NCI-H128 (cell line): Measurements from ENCODE around the gene HS6ST2.

ENCODE experiments used
- DNase-seq: peaks from one replicate; lab custom pipeline; 2025; ENCODE audit not compliant: unreplicated experiment; lab: John Stamatoyannopoulos, UW

HS6ST2 gene

DNA sequence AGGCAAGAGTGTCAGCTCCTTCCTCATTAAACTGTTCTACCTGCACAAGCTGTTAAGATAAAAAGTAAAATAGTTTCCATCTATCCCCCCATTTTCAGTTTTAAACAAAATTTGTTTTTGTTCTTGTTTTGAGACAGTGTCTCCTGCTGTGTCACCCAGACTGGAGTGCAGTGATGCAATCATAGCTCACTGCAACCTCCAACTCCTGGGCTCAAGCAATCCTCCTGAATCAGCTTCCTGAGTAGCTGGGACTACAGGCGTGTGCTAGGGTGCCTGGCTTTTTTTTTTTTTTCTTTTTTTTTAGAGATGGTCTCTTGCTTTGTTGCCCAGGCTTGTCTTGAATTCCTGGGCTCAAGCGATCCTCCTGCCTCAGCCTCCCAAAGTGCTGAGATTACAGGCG is 105.4 kb downstream of the HS6ST2 start:
- DNase-seq: no peak

DNA sequence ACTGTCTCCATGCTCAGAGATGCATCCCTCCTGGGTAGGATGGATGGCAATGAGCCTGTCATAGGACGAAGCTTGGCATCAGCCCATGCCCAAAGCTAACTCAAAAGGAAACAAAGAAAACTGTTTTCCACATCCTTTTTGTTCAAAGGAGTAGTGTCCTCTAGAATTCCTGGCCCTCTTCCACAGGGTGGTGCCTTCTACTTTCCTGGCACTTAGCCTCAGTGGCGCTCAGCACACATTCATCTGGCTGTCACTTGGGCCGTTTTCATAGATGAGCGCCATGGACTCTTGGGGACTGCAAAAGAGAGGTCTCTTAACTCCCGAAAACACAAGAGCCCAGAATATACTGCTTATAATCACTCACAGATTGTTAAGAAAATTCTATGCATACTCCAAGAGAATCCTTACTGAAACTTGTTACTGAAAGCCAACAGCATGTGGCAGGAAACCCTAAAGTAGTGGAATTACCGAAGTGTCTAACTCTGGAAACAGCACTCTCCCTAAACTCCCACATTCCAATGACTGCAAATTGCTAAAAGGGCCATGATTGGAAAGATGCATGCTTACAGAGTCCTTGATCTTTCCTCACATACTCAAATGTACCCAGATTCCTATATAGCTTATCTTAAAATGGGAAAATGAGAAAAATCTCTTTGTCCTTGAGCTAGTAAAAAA is 110.0 kb downstream of the HS6ST2 start:
- no peak for DNase-seq

DNA sequence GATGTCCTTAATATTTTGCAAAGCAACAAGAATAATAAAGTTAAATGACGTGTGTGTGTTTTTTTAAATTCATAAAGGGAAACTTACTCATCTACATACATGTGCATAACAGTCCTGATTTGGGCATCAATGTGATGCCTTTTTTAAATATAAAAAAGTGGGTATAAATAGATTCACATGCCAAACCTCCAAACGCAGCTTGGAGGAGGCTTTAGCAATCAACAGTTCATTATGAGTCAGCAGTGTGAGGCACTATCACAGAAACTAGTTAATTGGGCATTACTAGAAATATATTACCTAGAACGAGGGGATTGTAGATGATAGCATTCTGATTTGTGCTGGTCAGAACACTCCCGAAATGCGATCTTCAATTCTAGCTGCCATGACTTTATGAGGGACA is 115.1 kb downstream of the HS6ST2 start:
- DNase-seq: no peak

DNA sequence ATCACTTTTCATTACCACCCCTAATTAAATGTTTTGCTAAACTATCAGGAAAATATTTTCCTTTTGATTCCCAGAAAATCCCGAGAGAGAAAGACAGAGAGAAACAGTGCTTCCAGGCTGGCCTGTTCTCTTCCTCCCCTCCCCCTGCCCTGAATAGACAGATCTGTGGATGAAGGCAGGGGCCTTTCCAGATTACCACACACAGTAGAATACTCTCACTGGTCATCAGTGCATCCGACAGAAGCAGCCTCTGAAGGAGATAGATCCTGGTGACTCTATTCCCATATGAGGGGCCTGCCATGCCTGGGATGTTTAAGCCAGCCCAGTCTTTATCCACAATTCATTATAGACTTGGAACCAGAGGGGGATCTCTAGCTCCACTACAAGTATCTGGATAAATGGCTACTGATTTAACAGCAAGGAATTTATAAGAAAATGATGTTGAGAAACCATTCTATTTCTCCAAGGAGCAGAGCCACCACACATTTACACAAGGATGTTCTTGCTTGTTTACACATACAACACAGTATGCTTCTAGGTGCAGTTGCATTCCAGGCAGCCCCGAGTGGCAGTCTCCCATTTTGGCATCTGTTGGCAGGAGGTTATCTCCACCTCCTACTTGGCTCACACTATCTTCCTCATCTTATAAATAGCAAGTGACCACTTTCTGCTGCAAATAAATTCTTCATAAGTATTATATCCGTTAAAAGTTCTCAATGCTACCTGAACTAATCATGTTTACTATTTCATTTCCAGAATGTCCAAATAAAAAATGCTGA is 115.8 kb downstream of the HS6ST2 start:
- no peak for DNase-seq

DNA sequence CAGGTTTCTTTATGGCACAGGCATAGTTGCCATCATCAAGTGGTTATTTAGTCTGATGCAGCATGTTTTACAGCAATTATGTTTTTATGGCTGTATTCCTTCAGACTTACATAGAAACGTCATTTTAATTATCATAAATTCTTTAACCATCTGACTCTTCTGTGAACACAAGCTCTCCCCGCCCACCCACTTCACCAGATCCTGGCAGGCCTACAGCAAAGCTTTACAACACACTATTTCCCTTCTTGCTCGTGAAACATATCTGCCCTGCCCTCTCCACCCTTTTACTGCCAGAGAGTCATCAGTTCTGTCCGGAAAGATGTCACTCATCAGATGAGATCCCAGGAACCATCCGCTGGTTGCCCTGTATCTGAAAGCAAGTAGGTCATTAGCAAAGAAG is 120.5 kb downstream of the HS6ST2 start:
- no peak for DNase-seq

DNA sequence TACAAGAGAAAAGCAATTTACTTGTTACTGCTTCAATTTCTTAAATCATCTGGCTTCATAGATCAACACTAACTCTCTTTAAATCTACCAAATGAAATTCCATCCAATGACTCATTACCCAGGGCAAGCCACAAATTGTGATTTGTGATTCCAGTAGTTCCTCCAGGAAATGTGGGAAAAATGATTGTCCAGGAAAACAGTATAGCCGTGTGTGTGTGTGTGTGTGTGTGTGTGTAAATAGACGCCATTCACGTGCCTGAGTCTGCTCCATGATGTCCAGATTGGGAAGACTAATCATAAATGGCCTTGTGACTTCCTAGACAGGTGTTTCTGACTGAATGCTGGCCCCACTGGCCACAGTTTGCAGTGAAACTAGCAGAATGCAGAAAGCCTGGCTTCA is 121.3 kb downstream of the HS6ST2 start:
- DNase-seq: no peak

DNA sequence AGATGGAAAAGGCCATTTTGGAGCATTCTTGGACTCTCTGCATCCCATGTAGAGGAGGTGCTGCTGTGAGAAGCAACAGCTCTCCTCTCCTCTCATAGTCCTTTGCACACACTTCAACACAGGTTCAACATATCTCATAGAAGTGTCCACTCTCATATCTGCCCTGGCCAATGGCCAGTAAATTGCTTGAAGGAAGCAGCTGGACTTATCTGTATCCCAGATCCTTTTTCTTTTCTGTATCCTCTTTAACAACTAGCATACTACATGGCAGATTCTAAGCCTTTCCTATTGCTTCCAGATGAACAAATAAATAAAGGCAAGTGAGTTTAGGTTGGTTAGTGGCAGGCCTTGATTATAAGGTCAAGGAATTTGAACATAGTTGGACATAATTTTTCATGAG is 122.0 kb downstream of the HS6ST2 start:
- DNase-seq: no peak

DNA sequence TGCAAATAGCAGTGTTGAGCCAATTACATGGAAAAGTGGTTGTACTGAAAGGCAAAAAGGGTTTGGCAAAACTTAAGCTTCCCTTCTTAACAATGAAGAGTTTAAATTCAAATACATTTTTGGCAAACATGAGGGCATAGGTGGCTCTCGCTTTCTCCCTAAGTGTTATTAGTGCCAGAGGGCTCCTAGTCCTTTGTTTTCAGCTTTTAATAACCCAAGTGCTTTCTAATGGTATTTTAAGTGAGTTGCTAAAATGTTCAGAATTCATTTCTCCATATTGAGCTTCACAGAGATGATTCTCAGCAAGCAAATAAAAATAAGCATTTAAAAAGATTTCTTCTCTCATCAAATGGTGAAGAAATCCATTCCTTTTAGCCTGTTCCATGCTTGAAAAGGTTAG is 123.7 kb downstream of the HS6ST2 start:
- DNase-seq: no peak

DNA sequence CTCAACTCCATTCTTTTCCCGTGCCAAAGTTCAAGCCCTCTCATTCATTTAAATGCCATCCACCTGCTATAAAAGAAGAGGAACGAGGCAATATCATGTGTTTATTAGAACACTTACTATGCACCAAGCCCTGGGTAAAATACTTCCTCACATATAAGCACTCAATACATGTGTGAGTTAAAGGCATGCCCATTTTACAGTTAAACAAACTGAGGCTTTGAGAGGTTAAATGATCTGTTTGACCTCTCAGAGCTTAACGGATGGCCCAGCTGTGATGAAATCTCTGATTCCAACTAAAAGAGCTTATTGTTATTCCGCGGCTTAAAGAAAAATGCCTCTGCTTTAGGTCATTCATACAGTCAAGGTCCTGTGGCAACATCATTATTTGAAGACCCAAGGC is 124.3 kb downstream of the HS6ST2 start:
- no peak for DNase-seq

DNA sequence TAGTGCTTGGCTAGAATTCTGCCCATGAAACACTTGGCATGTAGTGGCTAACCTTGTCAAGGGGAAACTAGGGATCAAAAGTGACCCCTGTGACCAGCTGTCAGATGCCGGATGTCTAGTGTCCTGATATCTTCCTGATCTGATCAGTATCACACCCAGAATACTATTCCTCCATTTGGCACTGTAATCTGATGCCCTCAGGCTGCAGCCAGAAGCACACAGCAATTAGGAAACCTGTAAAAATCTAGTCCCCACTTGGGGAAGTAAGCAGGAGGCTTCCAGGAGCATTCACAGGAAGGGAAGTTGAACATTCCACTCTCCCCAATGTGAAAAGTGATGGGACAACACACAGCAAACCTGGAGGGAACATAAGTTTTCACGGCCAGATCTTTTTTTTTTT is 125.1 kb downstream of the HS6ST2 start:
- DNase-seq: no peak

DNA sequence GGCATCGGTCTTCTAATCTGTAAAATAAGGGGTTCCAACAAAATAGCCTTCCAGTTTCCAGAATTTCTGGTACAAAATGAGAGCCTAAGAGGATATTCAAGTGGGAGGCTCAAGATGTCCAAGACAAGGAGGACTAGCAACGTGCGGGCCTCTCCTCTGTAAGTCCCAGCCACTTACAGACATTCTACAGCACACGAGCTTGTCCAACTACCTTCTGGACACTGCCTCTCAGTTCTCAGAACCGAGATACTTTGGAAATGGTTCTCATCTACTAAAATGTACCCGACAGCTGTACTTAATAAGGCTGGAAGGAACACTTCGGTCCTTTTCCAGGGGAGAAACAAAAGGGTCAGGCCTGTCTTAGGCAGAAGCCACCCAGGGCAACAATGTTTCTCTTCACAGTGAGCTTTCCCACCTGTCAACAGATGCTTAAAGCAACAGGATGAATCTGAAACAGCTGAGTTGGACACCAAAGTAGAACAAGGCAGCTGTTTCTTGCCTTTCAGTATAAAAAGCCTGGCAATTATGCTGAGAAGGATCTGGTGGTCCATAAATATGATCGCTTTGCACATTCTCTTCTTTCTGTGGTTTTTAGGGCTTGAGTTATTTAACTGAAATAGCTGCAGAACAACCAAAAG is 127.0 kb downstream of the HS6ST2 start:
- DNase-seq: no peak

DNA sequence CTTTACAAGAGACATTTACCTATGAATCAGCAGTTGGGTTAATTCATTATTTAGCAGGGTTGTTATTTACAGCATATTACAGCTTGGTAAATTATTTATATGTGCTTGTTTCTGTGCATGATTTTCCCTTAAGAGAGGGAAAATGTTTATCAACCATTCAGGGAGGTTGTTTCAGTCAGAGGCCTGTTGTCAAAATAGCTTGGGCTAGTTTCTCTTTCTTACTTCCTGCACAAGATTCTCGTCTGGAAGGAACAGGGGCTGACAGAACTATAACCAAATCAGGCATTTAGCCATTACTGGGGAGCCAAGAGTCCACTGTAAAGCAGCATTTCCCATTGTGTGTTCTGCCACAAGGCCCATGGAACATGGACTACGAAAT is 135.8 kb downstream of the HS6ST2 start:
- no peak for DNase-seq

DNA sequence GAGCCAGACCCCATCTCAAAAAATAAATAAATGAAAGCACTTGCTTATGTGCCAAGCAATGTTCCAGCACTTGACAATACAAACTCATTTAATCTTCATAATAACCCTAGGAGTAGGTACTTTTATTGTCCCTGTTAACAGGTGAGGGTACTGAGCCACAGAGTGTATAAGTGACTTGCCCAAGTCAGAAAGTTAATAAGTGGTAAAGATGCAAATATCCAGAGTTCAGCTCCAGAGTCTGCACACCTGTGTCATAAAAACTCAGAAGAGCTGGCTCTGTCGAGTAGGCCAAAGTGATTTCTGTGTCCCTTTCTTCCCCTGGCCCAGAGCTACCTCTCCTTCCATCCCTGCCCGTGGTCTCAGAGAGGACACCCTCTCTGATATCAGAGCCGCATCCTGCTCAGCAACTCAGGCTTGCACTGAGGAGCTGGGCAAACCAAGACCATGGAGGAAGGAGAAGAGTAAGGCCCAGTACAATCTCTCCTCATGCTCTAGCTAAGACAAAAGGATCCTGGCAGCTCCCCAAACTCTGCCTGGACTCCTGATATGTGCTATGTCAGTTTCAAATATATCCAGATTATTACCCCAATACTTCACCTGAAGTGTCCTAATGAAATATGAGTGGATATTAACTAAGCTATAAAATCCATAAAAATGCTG is 136.3 kb downstream of the HS6ST2 start:
- DNase-seq: no peak

DNA sequence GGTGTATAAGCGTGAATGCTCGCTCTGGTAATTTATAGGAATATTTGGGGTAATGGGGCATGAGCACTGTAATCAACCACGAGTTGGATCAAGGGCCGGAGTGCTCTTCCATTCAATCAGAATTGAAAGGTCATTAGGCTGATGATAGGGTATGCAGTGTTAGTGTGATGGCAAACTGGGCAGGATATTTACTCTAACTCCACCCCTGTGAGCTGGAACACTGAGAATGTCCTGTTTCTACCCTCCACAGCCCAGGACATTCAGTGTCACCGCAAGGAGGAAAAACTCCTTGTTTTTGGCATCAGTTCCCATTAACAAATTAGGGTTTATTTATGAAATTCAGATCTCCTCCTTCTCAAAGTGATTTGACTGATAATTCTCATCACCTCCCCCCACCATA is 137.8 kb downstream of the HS6ST2 start:
- no peak for DNase-seq

DNA sequence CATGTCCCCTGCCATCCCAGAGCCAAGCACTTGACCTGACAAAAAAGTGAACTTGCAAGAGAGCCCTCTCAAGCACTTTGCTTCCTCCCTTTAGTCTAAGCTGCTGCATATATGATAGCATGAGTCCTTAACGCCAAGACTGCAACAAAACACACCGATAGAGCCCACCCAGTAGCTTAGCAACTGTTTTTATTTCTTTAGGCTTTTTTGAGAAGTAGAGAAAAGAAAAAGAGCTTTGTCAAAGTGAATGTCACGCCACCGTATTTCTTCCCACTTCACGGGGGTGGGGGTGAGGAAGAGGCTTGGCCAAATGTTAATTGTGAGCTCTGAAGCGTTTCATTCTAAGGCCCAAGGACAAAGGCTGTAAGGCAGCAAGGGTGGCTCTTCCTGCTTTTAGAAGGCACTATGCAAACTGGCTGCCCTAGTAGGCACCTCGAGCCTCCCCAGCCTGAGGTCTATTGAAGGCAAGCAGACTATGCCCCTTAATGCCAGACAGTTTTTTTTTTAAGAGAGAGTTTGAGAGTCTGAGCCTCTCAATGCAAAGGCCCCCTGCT is 138.6 kb downstream of the HS6ST2 start:
- DNase-seq: no peak

DNA sequence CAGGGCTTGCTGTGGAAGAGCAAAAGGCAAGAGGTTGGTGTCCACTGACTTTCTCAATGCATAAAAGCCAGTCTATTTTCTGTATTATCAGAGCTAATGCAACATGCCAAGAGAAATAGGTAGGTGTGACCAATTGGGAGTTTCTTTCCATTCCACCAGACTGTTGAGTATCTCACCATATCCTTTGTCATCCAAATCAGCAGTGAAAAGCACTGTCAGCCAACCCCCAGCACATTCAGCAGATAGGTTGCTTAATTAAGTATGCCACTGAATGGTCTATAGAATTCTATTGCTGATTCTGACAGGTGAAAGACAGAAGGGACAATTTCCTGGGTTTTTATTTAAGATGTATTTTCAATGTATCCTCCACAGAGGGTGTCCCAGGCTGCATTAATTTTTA is 139.8 kb downstream of the HS6ST2 start:
- no peak for DNase-seq

DNA sequence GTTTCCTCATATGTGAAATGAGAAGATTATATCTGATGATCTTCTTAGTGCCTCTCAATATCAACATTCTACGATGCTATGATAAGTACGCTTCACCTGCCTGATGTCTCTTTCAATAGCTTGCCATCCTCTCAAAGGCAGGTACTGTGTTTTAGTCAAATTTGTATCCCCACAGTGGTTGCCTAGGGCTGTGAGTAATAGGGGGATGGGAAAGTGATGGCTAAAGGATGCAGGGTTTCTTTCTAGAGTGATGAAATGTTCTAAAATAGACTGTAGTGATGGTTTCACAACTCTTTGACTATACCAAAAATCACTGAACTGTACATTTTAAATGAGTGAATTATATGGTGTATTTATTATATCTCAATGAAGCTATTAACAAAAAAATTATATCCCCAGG is 142.8 kb downstream of the HS6ST2 start:
- DNase-seq: no peak

DNA sequence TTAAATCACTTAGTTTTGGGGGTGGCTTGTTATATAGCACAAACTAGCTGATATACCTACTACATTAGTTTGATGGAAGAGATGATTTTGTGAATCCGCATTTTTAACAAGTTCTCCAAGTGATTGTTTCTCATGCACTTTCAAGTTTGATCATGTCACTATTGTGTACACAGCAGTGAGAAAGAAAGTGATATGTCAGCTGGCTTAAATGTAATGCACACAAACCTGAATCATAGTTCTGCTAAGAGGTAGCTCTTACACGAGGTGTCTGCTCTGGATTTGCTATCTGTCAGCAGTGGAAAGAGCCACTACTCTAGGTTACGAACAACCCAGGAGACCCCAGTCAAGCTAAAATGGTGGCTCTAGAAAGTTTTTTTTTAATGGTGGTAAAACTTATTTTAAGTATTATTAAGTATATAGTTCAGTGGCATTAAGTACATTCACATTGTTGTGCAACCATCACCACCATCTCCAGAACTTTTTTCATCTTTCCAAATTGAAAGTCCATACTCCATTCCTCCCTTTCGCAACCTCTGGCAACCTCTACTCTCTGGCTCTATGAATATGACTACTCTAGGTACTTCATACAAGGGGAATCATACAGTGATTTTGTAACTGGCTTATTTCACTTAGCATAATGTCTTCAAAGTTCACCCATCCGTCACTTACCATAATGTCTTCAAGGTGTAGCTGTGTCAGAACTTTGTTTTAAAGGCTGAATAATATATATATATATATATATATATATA is 147.3 kb downstream of the HS6ST2 start:
- no peak for DNase-seq

DNA sequence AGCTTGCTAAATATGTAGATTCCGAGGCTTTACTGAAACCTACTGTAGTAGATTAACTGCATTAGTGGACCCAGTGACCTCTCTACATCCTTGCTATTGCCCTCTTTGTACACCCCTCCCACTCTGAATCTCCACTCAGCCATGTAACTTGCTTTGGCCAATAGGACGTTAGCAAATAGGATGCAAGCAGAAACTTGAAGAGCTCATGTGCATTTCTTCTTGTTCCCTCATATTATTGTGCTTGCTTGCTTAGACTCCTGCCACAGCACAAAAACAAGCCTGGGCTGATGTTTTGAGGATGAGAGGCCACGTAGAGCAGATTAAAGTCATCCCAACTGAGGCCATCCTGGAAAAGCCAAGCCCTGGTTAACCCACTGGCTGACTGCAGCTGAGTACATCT is 147.9 kb downstream of the HS6ST2 start:
- no peak for DNase-seq

DNA sequence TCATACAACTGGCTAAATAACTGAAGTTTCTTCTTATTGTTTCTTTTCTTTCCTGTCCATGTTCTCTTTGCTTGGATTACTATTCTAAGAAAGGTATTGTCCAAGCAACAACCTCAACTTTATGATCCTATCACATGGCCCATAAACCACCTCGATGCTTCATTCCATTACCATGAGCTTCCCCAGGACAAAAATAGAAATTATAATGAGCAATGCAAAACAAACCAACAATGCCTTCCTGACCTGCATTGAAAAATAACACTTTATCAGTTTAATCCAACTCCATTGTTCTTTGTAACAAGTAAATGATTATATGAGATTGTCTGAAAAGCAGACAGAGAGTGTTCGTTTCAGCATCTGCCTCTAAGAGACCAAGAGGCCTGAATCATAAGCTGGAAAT is 148.8 kb downstream of the HS6ST2 start:
- no peak for DNase-seq
